GM21786 (cell line): ENCODE results near the gene SCNN1B.
"Not testable (repeated sequence)": the region's sequence is repeated elsewhere in the genome, so short reads cannot be mapped to it uniquely, and the experiment has no call there.

ENCODE experiments used
- ATAC-seq: cut with Tn5 transposase; IDR thresholded peaks from one replicate; pipeline ENCODE4 v1.9.1; 2021; ENCODE audit not compliant: unreplicated experiment

The SCNN1B gene

DNA sequence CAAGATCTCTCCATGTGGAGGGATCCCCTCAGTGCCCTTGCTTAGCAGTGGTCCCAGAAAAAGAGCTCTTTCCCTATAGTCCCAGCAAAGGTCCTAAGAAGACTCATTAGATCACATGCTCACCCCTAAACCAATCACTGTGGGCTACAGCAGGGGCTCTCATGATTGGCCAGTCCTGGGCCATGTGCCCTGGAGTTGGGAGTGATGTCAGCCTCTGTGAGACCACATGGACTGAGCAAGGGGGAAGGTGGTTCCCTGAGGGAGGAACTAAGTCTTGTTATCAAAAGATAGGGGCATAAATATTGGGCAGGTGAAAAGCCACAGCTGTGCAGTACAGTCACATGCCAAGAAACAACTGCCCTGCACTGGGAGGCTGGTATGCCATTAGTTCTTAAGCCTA, 51.3 kb downstream of the SCNN1B start:
- no peak for ATAC-seq

DNA sequence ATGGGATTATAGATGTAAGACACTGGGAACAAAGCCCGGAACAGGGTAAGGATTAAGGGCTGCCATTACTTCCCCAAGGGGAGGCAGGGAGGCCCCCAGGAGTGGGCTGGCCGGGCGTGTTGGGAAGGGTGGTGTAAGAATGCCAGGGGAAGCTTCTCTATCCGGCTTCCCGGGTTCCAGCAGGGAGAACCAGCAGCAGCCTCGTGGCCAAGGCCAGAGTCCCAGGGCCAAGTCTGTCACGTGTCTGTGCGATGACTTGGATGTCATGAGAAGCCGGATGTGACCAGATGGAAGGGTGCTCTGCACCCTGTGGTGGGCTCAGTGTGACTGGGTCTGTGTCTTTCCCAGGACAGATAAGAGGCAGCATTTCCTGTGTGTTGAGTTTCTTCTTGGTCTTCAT, 52.1 kb downstream of the SCNN1B start:
- ATAC-seq, result no peak

DNA sequence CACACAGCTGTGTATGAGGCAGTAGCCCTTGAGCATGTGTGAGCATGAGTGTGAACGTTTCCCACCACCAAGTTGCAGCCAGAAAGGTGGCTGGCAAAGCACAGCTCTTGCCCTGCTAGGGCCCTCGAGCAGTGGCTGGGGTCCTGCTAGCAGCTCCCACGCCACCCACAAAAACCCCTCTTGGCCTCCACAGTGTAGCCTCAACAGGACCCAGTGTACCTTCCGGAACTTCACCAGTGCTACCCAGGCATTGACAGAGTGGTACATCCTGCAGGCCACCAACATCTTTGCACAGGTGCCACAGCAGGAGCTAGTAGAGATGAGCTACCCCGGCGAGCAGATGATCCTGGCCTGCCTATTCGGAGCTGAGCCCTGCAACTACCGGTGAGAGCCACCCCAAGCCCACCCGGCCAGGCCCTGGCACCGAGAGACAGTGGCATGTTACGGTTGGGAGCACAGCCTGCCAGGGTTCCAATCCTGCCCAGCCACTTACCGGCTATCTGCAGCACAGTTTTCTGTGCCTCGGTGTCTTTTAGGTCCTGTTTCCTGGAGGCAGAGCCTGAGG, 53.1 kb downstream of the SCNN1B start:
- ATAC-seq, result no peak

- no peak for ATAC-seq
These were observed 54.8 kb downstream of the SCNN1B start for GRCh38 chr16:23356941-23357340.

DNA sequence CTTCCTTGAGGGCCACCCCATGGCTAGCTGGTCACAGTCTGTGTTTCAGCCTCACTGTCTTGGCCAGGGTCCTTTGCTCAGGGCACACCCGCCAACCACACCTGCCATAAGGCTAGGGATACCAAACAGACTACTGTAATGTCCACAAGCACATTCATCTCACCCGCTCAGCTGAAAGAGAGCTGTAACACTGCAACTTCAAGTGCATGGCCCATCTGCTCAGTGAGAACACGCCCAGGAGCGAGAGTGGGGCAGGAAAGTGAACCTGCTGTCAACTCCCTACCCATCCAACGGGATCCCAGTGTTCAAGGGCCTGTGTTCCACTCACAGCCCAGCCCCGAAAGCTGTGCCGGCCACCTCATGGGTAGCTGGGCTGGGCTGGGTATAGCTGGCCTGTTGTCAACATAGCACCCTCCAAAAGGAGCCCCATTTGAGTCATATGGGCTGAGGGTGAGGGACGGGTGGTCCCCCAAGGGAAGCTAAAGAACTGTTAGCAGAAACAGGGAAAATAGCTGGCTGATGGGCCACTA, 55.7 kb downstream of the SCNN1B start:
- ATAC-seq, result no peak

DNA sequence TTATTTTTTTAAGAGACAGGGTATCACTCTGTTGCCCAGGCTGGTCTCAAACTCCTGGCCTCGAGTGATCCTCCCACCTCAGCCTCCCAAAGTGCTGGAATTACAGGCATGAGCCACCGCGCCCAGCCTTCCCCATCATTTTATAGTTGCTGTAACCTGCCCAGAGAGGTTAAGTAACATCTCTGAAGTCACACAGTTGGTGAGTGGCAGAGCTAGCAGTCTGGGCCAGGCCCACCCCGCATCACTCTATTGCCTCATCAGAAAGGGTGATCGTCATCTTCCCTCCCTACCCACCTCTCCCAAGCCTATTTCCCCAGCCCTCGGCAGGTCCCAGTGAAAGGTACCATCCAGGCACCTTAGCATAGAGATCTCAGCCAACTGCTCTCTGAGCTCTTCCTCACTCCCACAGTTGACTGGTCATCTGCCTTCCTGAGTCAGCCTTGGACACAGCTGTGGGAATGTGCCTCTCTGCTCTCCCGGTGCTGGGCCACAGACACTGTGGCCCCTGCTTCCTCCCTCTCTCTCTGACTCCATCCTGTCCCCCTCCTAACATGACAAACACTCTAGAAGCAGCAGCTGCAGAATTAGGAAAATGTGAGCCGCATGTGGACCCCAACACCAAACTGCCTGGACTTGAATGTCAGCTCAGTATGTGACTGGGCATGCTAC, 57.1 kb downstream of the SCNN1B start:
- ATAC-seq, result no peak

GRCh38 chr16:23362460-23363317, 60.6 kb downstream of the SCNN1B start:
- no peak for ATAC-seq

DNA sequence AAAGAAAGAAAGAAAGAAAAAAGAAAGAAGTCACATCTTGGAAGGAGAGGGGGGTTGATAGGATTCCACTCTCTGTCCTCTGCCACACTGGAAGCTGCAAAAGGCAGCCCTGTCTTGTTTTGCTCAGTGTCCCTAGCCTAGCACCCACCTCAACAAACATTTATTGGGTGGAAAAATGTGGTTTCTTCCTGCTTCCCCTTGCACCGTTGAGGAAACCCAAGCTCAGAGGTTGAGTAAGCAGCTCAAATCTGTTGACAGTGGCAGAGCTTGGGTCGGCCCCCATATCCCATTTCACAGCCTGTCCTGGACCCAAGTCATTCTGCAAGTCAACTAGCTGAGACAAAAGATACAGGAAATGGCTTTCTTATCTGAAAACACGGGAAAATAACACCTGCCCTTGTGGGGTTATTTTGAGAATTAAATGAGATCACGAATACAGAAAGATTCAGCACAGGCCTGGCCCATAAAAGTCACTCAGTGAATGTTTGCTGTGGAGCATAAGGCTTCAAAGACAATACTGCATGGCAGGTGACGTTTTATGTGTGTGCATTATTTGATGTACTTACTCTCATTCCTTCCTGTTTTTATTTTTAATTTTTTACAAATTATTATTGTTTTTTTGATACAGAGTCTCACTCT, 63.6 kb downstream of the SCNN1B start:
- ATAC-seq, result no peak

GRCh38 chr16:23366341-23366740, 64.2 kb downstream of the SCNN1B start:
- ATAC-seq, result not testable (repeated sequence)

DNA sequence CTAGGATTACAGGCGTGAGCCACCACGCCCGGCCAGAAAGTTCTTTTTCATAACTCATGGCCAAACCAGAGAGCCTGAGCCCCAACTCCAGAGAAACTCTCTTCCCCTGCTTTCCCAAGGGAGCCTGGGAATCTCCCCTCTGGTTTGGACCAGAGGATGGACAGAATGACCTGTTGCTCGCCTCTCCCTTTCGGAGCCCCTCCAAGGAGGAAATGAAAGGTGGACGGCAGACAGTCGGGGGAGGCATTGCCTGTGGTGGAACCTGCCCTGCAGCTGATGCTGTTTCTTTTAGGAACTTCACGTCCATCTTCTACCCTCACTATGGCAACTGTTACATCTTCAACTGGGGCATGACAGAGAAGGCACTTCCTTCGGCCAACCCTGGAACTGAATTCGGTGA, 65.5 kb downstream of the SCNN1B start:
- ATAC-seq, result no peak

- ATAC-seq, result no peak
These were observed 65.9 kb downstream of the SCNN1B start for GRCh38 chr16:23367988-23368387.

DNA sequence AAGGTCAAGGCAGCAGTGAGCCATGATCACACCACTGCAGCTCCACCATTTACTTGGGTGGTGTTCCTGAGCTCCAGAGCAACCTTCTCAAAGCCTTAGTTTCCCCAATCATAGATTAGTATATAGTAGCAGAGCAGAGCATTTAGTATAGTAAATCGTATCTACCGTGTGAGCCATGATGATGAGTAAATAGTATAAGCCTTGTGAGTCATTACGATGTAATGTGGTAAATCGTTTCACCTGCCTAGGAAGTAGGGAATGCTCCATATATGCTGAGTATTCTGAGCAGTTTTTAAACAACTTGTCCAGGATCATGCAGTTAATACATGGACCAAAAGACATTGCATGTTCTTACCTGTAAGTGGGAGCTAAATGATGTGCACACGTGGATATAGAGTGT, 66.4 kb downstream of the SCNN1B start:
- no peak for ATAC-seq

DNA sequence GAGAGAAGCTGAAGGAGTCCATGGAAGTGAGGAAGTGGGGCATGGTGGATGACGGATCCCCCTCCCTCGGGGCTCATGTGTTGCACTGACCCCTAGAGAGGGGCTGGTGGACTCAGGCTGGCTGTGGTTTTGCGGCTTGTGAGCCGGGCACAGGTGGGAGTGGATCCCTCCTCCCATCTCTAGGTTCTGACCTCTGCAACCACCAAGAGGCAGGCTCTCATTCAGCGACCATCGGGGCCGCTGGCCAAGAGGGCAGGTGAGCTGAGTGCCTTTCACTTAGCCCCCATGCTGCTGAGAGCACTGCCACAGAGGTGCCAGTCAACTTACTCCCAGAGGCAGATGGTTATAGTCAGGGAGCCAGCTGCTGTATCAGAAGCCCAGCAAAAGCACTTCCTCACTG, 67.3 kb downstream of the SCNN1B start:
- no peak for ATAC-seq

DNA sequence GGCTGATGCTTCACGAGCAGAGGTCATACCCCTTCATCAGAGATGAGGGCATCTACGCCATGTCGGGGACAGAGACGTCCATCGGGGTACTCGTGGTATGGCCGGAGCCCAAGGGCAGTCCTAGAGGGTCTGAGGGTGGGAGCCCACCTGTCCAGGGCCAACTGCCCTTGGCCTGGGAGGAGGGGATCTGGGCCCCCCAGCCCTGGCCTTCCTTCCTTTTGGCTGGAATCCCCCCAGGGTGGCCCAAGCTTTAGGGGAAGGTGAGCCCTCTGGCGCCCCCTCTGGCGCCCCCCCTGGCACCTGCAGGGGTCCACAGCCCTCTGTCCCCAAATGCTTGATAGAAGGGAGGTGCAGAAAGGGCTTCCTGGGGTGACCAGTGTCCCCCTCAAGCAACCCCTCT, 69.3 kb downstream of the SCNN1B start:
- ATAC-seq, result no peak

- no peak for ATAC-seq
These were observed 71.5 kb downstream of the SCNN1B start for GRCh38 chr16:23373436-23374219.

DNA sequence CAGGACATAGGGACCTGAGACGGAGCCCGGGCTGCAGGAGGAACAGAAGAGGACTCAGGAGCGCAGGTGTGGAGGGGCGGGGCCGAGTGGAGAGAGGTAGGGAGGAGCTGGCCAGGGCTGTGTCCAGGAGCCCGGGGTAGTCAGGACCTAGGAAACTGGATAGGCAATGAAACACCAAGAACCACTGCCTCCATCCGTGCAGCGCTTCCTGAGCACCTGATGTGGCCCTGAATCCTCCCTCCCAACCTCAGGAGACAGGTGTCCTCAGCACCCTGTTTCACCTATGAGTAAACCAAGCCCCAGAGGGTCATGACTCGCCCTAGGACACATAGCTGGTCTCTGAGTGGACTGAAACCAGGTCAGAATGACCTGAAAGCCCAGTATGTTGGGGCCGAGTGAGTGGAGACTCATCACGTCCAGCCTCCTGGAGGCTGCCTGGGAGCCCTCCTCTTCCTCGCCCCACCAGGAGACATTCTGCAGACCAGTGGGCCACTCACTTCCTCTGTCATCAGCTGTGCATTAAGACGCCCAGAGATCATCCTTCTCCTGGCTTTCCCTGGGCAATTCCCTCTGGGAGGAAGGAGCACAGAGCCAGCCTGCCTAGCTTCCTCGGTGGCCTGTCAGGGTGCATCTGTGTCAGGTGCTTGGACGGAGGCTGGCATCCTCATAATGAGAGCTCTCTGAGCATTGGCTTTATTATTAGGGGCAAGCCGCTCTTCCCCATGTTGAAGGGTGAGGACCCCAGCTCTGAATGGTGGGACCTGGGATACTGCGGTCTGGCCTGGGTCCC, 72.8 kb downstream of the SCNN1B start:
- no peak for ATAC-seq

- ATAC-seq, result no peak
These were observed 73.5 kb downstream of the SCNN1B start for GRCh38 chr16:23375643-23376042.

- ATAC-seq, result no peak
These were observed 75.2 kb downstream of the SCNN1B start for GRCh38 chr16:23377071-23377931.

DNA sequence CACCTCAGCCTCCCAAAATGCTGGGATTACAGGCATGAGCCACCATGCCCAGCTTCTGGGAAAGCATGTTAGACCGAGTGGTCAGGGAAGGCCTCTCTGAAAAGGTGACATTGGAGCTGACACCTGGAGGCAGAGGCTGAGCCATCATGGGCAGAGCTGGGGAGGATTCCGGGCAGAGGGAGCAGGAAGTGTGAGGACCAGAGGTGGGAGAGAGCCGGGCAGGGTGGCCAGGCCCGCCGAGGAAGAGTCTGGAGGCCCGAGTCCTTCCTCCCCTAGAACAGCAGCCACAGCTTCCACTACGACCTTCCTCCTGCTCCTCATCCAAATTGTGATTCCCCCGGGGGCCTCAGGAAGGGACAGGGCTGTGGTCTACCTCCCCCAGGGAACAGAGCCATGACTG, 76.2 kb downstream of the SCNN1B start:
- no peak for ATAC-seq
